GM10248 (cell line): Measurements from ENCODE around the gene ATP2B3.

Source experiments
- CTCF ChIA-PET: fragments of 300-600 bp; sonication (Branson Sonifier 250); formaldehyde crosslinking; extraction: SDS; loops from one replicate; lab custom pipeline; 2021; ENCODE audit warnings: antibody characterized with exemption; lab: Yijun Ruan, JAX
- POLR2A ChIA-PET: fragments of 350-650 bp; sonication (Branson Sonifier 250); formaldehyde crosslinking; extraction: SDS; loops from one replicate; lab custom pipeline; 2020; ENCODE audit warnings: antibody characterized with exemption; lab: Yijun Ruan, JAX
- DNase-seq: peaks from one replicate; pipeline ENCODE4 v3.0.0; 2012; ENCODE audit errors: extremely low spot score
- TF ChIP-seq, protein P1 (sequence below): IDR thresholded peaks from 2 replicates; pipeline ENCODE4 v1.5.1; 2012; ENCODE audit warnings: mild to moderate bottlenecking, low read depth; ENCODE audit errors: extremely low read depth, missing control alignments, control extremely low read depth

Gene ATP2B3

GRCh38 chrX:153606503-153606902 lies 89.1 kb downstream of the ATP2B3 start:
- POLR2A ChIA-PET: no interaction called here
- no peak for DNase-seq
- CTCF ChIA-PET: interaction anchor here (1.0 to 1.3 kb wide), 4 partner anchors 14 to 67 kb away, joined by 3 to 4 read pairs (median 3); no protein-coding TSS in a partner anchor
- TF ChIP-seq, protein P1, sequence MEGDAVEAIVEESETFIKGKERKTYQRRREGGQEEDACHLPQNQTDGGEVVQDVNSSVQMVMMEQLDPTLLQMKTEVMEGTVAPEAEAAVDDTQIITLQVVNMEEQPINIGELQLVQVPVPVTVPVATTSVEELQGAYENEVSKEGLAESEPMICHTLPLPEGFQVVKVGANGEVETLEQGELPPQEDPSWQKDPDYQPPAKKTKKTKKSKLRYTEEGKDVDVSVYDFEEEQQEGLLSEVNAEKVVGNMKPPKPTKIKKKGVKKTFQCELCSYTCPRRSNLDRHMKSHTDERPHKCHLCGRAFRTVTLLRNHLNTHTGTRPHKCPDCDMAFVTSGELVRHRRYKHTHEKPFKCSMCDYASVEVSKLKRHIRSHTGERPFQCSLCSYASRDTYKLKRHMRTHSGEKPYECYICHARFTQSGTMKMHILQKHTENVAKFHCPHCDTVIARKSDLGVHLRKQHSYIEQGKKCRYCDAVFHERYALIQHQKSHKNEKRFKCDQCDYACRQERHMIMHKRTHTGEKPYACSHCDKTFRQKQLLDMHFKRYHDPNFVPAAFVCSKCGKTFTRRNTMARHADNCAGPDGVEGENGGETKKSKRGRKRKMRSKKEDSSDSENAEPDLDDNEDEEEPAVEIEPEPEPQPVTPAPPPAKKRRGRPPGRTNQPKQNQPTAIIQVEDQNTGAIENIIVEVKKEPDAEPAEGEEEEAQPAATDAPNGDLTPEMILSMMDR: no peak

- ChIA-PET POLR2A (no interaction called here), CTCF (interaction anchor here (1.1 to 4.7 kb wide), 4 partner anchors 10 to 667 kb away, joined by 4 to 39 read pairs (median 14); partner anchors contain the start of gene CCNQ)
- no peak for DNase-seq
- TF ChIP-seq, protein P1: no peak
These were observed 90.9 kb downstream of the ATP2B3 start for GRCh38 chrX:153608376-153608775.

DNA sequence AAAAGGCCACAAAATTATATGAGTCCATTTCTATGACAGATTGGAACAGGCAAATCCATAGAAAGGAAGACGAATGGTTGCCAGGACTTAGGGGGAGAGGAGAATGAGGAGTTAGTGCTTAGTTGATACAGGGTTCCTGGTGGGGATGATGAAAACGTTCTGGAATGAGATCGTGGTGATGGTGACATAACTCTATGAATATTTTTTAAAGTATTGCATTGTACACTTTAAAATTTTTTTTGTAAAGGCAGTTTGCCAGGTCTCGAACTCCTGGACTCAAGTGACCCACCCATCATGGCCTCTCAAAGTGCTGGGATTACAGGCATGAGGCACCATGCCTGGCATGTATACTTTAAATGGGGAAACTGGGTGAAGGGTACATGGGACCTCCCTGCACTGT lies 91.4 kb downstream of the ATP2B3 start:
- CTCF ChIA-PET: interaction anchor here (1.0 to 4.7 kb wide), 13 partner anchors 10 to 667 kb away, joined by 3 to 39 read pairs (median 4); partner anchors contain the start of gene CCNQ
- DNase-seq: no peak
- POLR2A ChIA-PET: no interaction called here
- TF ChIP-seq, protein P1: no peak

DNA sequence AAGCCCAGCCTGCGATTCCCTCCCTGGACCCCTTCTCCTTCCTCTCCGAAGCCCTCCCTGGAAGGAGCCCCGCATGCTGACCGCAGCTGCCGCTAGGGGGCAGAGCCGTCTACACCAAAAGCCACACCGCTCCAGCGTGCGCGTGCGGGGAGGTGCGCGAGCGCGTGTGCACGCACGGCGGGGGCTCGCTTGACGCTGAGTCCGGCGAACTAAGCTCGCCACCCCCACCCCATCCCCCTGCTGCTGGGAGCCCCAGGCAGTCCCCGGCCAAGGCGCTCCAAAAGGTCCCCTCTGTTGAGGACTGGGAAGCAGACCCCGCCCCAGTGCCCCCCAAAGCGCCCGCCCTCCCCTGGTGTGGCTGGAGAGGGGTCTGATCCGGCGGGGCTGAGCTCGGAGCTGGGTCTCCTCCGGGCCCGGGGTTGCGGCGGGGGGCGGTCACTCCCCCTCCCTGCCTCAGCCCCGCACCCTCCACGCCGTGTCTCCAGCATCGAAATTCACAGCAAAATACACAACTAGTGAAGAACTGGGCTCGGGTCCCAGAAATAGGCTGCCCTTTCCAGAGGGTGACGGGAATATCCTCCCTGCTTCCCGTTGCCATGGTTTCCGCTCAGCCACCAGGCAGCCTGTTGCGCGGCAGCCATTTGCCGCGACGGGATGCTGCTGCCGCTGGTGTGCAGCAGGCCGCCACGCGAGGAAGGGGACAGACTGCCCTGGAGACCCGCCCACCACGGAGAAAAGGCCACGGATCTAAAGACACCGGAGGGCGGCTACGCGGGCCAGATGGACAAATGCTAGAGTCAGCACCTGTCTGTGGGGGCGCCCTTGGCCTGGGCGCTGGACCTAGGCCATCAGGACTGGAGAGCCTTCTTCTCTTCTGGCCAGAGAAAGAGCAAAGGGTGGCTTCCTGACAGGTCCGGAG lies 92.7 kb downstream of the ATP2B3 start:
- ChIA-PET CTCF (interaction anchor here (0.9 to 4.7 kb wide), 14 partner anchors 8 to 668 kb away, joined by 3 to 39 read pairs (median 4); partner anchors contain the start of gene CCNQ), POLR2A (no interaction called here)
- DNase-seq: peak; percentile 68
- TF ChIP-seq, protein P1: peak; percentile 78

DNA sequence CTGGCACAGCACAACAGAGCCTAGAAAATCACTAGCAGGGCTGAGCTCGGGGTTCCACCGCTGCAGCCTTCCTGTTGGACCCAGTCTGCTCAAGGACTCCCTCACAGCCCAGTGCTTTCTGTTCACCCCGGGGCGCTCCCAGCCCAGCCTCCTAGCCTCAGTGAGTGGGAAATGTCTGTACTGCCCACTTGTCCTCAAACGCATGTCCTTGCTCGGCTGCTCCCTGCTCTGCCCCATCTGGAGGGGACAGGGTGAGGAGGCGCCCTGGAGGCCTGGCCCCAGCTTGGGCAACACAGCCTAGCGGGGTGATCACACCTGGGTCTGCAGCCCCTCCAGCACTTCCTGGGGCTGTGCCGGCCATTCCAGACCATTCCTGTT lies 93.4 kb downstream of the ATP2B3 start:
- POLR2A ChIA-PET: no interaction called here
- TF ChIP-seq, protein P1: no peak
- CTCF ChIA-PET: interaction anchor here (1.5 to 4.7 kb wide), 4 partner anchors 12 to 56 kb away, joined by 3 to 39 read pairs (median 6); partner anchors contain the start of gene CCNQ
- DNase-seq: no peak

DNA sequence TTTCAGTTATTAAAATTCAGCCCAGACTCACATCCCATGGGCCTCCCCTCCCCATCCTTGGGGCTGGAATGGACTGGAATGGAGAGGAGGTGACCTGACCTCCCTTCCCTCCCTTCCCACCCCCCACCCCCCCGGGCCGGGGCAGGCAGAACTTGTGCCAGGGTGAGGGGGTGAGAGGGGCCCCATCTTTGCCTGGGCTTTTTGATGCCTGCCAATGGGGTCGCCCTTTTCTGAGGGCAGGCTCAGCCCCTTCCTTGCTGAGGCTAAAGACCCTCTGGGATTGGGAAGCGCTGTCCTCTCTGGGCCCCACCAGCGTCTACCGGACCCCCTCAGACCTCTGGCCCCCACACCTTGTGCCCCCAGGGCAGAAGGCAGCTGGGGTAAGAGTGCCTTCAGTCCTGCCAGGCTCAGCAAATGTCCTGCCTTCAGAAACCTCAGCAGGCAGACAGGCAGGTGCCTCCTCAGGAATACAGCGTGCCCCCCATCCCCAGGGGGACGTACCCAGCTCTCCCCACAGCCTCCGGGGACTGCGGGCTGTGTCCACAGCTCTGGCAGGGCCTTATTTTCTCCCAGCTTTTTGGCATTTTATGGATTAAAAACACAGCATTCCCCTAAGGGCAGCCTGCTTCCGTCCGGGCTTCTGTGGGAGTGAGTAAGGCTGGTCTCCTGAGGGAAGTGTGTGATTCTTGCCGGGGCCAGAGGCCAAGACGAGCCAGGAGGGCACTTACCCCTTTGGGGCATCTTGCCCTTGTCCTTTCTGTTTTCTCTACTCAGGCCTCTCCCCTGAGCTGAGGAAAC lies 94.1 kb downstream of the ATP2B3 start:
- ChIA-PET POLR2A (no interaction called here), CTCF (interaction anchor here (1.5 to 4.7 kb wide), 5 partner anchors 8 to 57 kb away, joined by 3 to 39 read pairs (median 4); partner anchors contain the start of gene CCNQ)
- DNase-seq: no peak
- TF ChIP-seq, protein P1: no peak
